Endothelial cell of umbilical vein (primary cell): ENCODE results near the gene TPK1. TPM values are rescaled to one million over a fixed set of nuclear protein-coding genes. Genes with fewer than 3 reads are reported as not detected.

Source experiments
- BruUV-seq: library from RNA; stranded (reverse); fragments of 400-500 nt; replicated peaks from 2 replicates; lab custom pipeline; 2021; lab: Mats Ljungman, UMichigan
- CTCF ChIA-PET: fragments of 300-600, 350-600 bp; sonication (Branson Sonifier 250); formaldehyde crosslinking; loops from one replicate; lab custom pipeline; 2021; ENCODE audit warnings: antibody characterized with exemption, inconsistent platforms; lab: Charles Lee
- POLR2A ChIA-PET: fragments of 300-600, 350-600 bp; sonication (Branson Sonifier 250); formaldehyde crosslinking; loops from one replicate; lab custom pipeline; 2021; ENCODE audit warnings: antibody characterized with exemption, inconsistent platforms; lab: Charles Lee
- DNase-seq: peaks from one replicate; pipeline ENCODE4 v3.0.0-alpha.2; 2011; ENCODE audit warnings: low read depth, low spot score
- FAIRE-seq: peaks from 2 replicates; lab custom pipeline; 2011; peaks lifted over from hg19 to GRCh38; lab: Jason Lieb, UNC
- H2AFZ ChIP-seq: 2 replicates; pipeline ENCODE4 v1.6.0; 2012; ENCODE audit warnings: low read depth, low read length, control low read depth, inconsistent platforms
- H3K27ac ChIP-seq: 2 replicates; pipeline ENCODE4 v1.5.1; 2011; ENCODE audit warnings: low read depth, mild to moderate bottlenecking, control low read depth, low read length, moderate library complexity; ENCODE audit not compliant: insufficient read depth
- H3K27me3 ChIP-seq, 2 experiments: 2 replicates each; pipeline versions ENCODE4 v1.6.0 to v1.6.1; 2011; ENCODE audit warnings: low read length in 2 of 2, mixed read lengths in 1 of 2; ENCODE audit not compliant: control insufficient read depth in 2 of 2, insufficient read depth in 2 of 2
- H3K36me3 ChIP-seq, 2 experiments: 2 replicates in 1 of 2; 3 replicates in 1 of 2; pipeline ENCODE4 v1.5.1; 2011; ENCODE audit warnings: low read length in 2 of 2, mild to moderate bottlenecking in 1 of 2, moderate library complexity in 1 of 2; ENCODE audit not compliant: control insufficient read depth in 2 of 2, insufficient read depth in 2 of 2; ENCODE audit errors: extremely low read depth in 1 of 2
- H3K4me1 ChIP-seq: 3 replicates; pipeline ENCODE4 v1.5.1; 2011; ENCODE audit warnings: mild to moderate bottlenecking, low read length; ENCODE audit not compliant: control insufficient read depth, insufficient read depth; ENCODE audit errors: extremely low read depth
- H3K4me2 ChIP-seq: 2 replicates; pipeline ENCODE4 v1.6.1; 2011; ENCODE audit warnings: low read length, control low read depth, mixed read lengths; ENCODE audit not compliant: insufficient read depth
- H3K4me3 ChIP-seq, 3 experiments: fragments of 200-600 bp in 1 of 3; sonication (generic), shearing (Covaris generic) in 1 of 3; replicated peaks in 1 of 3; 2 replicates each; pipeline ENCODE4 v1.5.1; 2011 to 2016; ENCODE audit warnings: control low read depth in 3 of 3, low read length in 3 of 3, mild to moderate bottlenecking in 2 of 3, inconsistent platforms in 1 of 3, low read depth in 1 of 3, moderate library complexity in 1 of 3; ENCODE audit not compliant: insufficient read depth in 1 of 3
- H3K79me2 ChIP-seq: 2 replicates; pipeline ENCODE4 v1.6.0; 2012; ENCODE audit warnings: low read length, inconsistent platforms; ENCODE audit not compliant: control insufficient read depth, insufficient read depth
- H3K9ac ChIP-seq: replicated peaks from 2 replicates; pipeline ENCODE3; 2011; ENCODE audit warnings: low read length, control low read depth; ENCODE audit not compliant: insufficient read depth; ENCODE audit errors: extremely low read depth
- H3K9me1 ChIP-seq: replicated peaks from 3 replicates; pipeline ENCODE4 v1.6.0; 2011; ENCODE audit warnings: mild to moderate bottlenecking, low read length; ENCODE audit not compliant: control insufficient read depth, insufficient read depth; ENCODE audit errors: extremely low read depth
- H3K9me3 ChIP-seq: replicated peaks from 2 replicates; pipeline ENCODE4 v1.5.1; 2012; ENCODE audit warnings: low read length, inconsistent platforms; ENCODE audit not compliant: control insufficient read depth, insufficient read depth
- H4K20me1 ChIP-seq: replicated peaks from 2 replicates; pipeline ENCODE3; 2011; ENCODE audit warnings: mild to moderate bottlenecking, low read length; ENCODE audit not compliant: control insufficient read depth, insufficient read depth; ENCODE audit errors: extremely low read depth
- EZH2 ChIP-seq: IDR thresholded peaks from 2 replicates; pipeline ENCODE4 v1.6.1; 2012; ENCODE audit warnings: borderline replicate concordance, low read depth, mild to moderate bottlenecking, moderate library complexity, low read length, inconsistent platforms; ENCODE audit not compliant: severe bottlenecking
- FOS ChIP-seq: IDR thresholded peaks from 2 replicates; pipeline ENCODE4 v1.6.1; 2011; ENCODE audit warnings: mild to moderate bottlenecking, low read length, moderate library complexity, borderline replicate concordance; ENCODE audit not compliant: insufficient read depth
- GATA2 ChIP-seq: IDR thresholded peaks from 2 replicates; pipeline ENCODE4 v1.7.0; 2011; ENCODE audit warnings: low read depth, mild to moderate bottlenecking, moderate library complexity, mixed read lengths, low read length; ENCODE audit not compliant: insufficient read length, insufficient read depth
- JUN ChIP-seq: IDR thresholded peaks from 2 replicates; pipeline ENCODE4 v1.6.1; 2011; ENCODE audit warnings: borderline replicate concordance, low read depth; ENCODE audit not compliant: insufficient read length, insufficient read depth
- MYC ChIP-seq: IDR thresholded peaks from one replicate; pipeline ENCODE4 v1.6.1; 2011; ENCODE audit warnings: mild to moderate bottlenecking, low read depth, low read length
- POLR2A ChIP-seq: IDR thresholded peaks from 2 replicates; pipeline ENCODE4 v1.6.1; 2012; ENCODE audit warnings: low read depth, mild to moderate bottlenecking, control low read depth, low read length
- POLR2AphosphoS5 ChIP-seq: IDR thresholded peaks from 2 replicates; pipeline ENCODE4 v1.6.1; 2012; ENCODE audit warnings: low read depth, mild to moderate bottlenecking, control low read depth, low read length, moderate library complexity; ENCODE audit not compliant: insufficient read depth
- dilution Hi-C: fragments of 300-500 bp; cut with MboI; formaldehyde crosslinking; loops from one replicate; pipeline ENCODE4 v1.15.0; 2019; ENCODE audit warnings: low sequenced_read_pairs; ENCODE audit not compliant: extremely low pct_ligation_motif_present
- intact Hi-C: fragments of 100-400 bp; cut with micrococcal nuclease; formaldehyde crosslinking; loops from one replicate; pipeline ENCODE4 v1.10.0; 2022
- polyA plus RNA-seq, 4 experiments: library from polyadenylated mRNA; depleted of rRNA in 3 of 4; stranded (reverse) in 3 of 4; unstranded in 1 of 4; fragments of >200 nt; gene quantifications; 2 replicates each; pipeline versions ENCODE4 v1.2.1 to v1.2.3, GENCODE V29; 2011 to 2012; ENCODE audit warnings: missing spikeins in 1 of 4
- total RNA-seq: library from RNA; stranded (reverse); gene quantifications from 2 replicates; pipeline ENCODE4 v1.2.3, GENCODE V29; 2021
- TF ChIP-seq, protein P1 (sequence below), 2 donors: IDR thresholded peaks; 1 replicate in 1 of 2; 2 replicates in 1 of 2; pipeline ENCODE4 v1.5.1; 2011; ENCODE audit warnings: low read length in 2 of 2, mild to moderate bottlenecking in 2 of 2, moderate library complexity in 2 of 2, control low read depth in 1 of 2, inconsistent platforms in 1 of 2, low read depth in 1 of 2; ENCODE audit not compliant: insufficient read depth in 1 of 2; ENCODE audit errors: extremely low read depth in 1 of 2
- TF ChIP-seq, protein P2 (sequence below): IDR thresholded peaks from 2 replicates; pipeline ENCODE4 v1.6.1; 2011; ENCODE audit not compliant: insufficient read depth, insufficient read length

The TPK1 gene
- total and polyA plus RNA-seq, 2 donors (not counting 3 experiments of a cell fraction or from before 2014, with no cell fraction given): 7.5 to 9.3 TPM

DNA sequence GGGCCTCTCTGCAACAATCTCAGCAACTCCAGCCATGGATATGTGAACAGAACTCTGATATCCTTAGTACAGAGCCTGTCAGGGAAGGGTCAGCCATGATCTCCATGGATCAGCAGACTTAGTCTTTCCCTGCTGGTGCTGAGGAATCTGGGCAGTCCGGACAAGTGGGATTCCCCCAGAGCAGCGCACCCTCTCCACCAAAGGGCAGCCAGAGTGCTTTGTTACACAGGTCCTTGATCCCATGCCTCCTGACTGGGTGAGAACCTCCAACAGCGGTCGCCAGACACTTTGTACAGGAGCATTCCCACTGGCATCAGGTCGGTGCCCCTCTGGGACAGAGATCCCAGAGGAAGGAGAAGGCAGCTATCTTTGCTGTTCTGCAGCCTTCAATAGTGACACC, 38.9 kb downstream of the TPK1 start:
- Histone ChIP-seq H3K4me1 (no peaks in the 10 kb centered on the region), H3K9me1 (no peaks in the 10 kb centered on the region), H3K27ac (no peak overlapping the region), H3K4me2 (no peak overlapping the region), H3K79me2 (no peaks in the 10 kb centered on the region), H3K9me3 (no peaks in the 10 kb centered on the region), H3K9ac (no peak overlapping the region), H2AFZ (no peak overlapping the region), H4K20me1 (no peaks in the 10 kb centered on the region), H3K4me3 (no peak overlapping the region), H3K27me3 (no peaks in the 10 kb centered on the region), H3K36me3 (no peaks in the 10 kb centered on the region)
- intact Hi-C loops: no loop called here
- ChIA-PET CTCF (no interaction called here), POLR2A (no interaction called here)
- no peak for TF ChIP-seq GATA2
- no peak for TF ChIP-seq FOS
- no peak for TF ChIP-seq JUN
- no peak for TF ChIP-seq POLR2AphosphoS5
- no peak for TF ChIP-seq POLR2A
- TF ChIP-seq EZH2: no peak
- TF ChIP-seq, protein P1, sequence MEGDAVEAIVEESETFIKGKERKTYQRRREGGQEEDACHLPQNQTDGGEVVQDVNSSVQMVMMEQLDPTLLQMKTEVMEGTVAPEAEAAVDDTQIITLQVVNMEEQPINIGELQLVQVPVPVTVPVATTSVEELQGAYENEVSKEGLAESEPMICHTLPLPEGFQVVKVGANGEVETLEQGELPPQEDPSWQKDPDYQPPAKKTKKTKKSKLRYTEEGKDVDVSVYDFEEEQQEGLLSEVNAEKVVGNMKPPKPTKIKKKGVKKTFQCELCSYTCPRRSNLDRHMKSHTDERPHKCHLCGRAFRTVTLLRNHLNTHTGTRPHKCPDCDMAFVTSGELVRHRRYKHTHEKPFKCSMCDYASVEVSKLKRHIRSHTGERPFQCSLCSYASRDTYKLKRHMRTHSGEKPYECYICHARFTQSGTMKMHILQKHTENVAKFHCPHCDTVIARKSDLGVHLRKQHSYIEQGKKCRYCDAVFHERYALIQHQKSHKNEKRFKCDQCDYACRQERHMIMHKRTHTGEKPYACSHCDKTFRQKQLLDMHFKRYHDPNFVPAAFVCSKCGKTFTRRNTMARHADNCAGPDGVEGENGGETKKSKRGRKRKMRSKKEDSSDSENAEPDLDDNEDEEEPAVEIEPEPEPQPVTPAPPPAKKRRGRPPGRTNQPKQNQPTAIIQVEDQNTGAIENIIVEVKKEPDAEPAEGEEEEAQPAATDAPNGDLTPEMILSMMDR (IDR thresholded peaks at IDR 0.05; ENCODE audit: extremely low read depth in 1 of 2, insufficient read depth in 1 of 2, low read depth in 1 of 2, low read length in 2 of 2): no peak
- TF ChIP-seq, protein P2, sequence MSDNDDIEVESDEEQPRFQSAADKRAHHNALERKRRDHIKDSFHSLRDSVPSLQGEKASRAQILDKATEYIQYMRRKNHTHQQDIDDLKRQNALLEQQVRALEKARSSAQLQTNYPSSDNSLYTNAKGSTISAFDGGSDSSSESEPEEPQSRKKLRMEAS: no peak
- no peak for TF ChIP-seq MYC
- DNase-seq (no peak), FAIRE-seq (no peak)
- dilution Hi-C loops: no loop called here
- BruUV-seq: no TSS peak
